Keratinocyte (primary cell): ENCODE results near the gene LIPJ. TPM values are rescaled to one million over a fixed set of nuclear protein-coding genes. Genes with fewer than 3 reads are reported as not detected.

Experiments used
- DNase-seq: peaks from one replicate; pipeline ENCODE4 v3.0.0-alpha.2; 2011; ENCODE audit warnings: low read depth, missing footprints, low spot score
- FAIRE-seq: peaks from 2 replicates; lab custom pipeline; 2011; peaks lifted over from hg19 to GRCh38; lab: Jason Lieb, UNC
- H2AFZ ChIP-seq: 2 replicates; pipeline ENCODE4 v1.6.0; 2012; ENCODE audit warnings: low read length, control low read depth, inconsistent platforms; ENCODE audit not compliant: control insufficient read depth
- H3K27ac ChIP-seq: 2 replicates; pipeline ENCODE4 v1.5.1; 2011; ENCODE audit warnings: low read length; ENCODE audit not compliant: control insufficient read depth, insufficient read depth
- H3K27me3 ChIP-seq: 3 replicates; pipeline ENCODE4 v1.6.0; 2011; ENCODE audit warnings: low read length; ENCODE audit not compliant: control insufficient read depth, insufficient read depth; ENCODE audit errors: extremely low read depth
- H3K36me3 ChIP-seq, 2 experiments: 2 replicates in 1 of 2; 3 replicates in 1 of 2; pipeline ENCODE4 v1.5.1; 2011; ENCODE audit warnings: low read length in 2 of 2, mild to moderate bottlenecking in 1 of 2; ENCODE audit not compliant: control insufficient read depth in 2 of 2, insufficient read depth in 2 of 2; ENCODE audit errors: extremely low read depth in 1 of 2
- H3K4me1 ChIP-seq: 3 replicates; pipeline ENCODE4 v1.5.1; 2011; ENCODE audit warnings: low read length; ENCODE audit not compliant: control insufficient read depth, insufficient read depth; ENCODE audit errors: extremely low read depth
- H3K4me2 ChIP-seq: 3 replicates; pipeline ENCODE4 v1.6.0; 2011; ENCODE audit warnings: low read depth, low read length; ENCODE audit not compliant: control insufficient read depth, insufficient read depth; ENCODE audit errors: extremely low read depth
- H3K4me3 ChIP-seq, 3 experiments: fragments of 200-600 bp in 1 of 3; sonication (generic) in 1 of 3; 2 replicates in 2 of 3; 3 replicates in 1 of 3; pipeline ENCODE4 v1.5.1; 2011 to 2016; ENCODE audit warnings: low read length in 3 of 3, mild to moderate bottlenecking in 3 of 3, control low read depth in 2 of 3, inconsistent platforms in 1 of 3, low read depth in 1 of 3, mixed read lengths in 1 of 3, mixed run types in 1 of 3, moderate library complexity in 1 of 3; ENCODE audit not compliant: control insufficient read depth in 2 of 3, insufficient read depth in 2 of 3; ENCODE audit errors: extremely low read depth in 1 of 3
- H3K79me2 ChIP-seq: 2 replicates; pipeline ENCODE4 v1.6.0; 2012; ENCODE audit warnings: low read length; ENCODE audit not compliant: control insufficient read depth, insufficient read depth
- H3K9ac ChIP-seq: 3 replicates; pipeline ENCODE4 v1.6.0; 2011; ENCODE audit warnings: low read length; ENCODE audit not compliant: control insufficient read depth, insufficient read depth; ENCODE audit errors: extremely low read depth
- H3K9me1 ChIP-seq: 3 replicates; pipeline ENCODE4 v1.6.0; 2011; ENCODE audit warnings: low read length; ENCODE audit not compliant: control insufficient read depth, insufficient read depth; ENCODE audit errors: extremely low read depth
- H3K9me3 ChIP-seq: 2 replicates; pipeline ENCODE4 v1.5.1; 2012; ENCODE audit warnings: low read depth, low read length; ENCODE audit not compliant: control insufficient read depth
- H4K20me1 ChIP-seq: 3 replicates; pipeline ENCODE4 v1.6.0; 2011; ENCODE audit warnings: low read length; ENCODE audit not compliant: control insufficient read depth, insufficient read depth; ENCODE audit errors: extremely low read depth
- EZH2 ChIP-seq: IDR thresholded peaks from one replicate; pipeline ENCODE4 v1.6.1; 2012; ENCODE audit warnings: inconsistent platforms, mild to moderate bottlenecking, low read length, moderate library complexity
- dilution Hi-C: fragments of 300-500 bp; cut with MboI; formaldehyde crosslinking; loops from one replicate; pipeline ENCODE4 v1.7.0; 2020; ENCODE audit warnings: low sequenced_read_pairs; ENCODE audit not compliant: extremely low pct_ligation_motif_present
- polyA plus RNA-seq, 5 experiments: library from polyadenylated mRNA; depleted of rRNA in 3 of 5; stranded (reverse) in 3 of 5; stranded (forward) in 1 of 5; unstranded in 1 of 5; fragments of >200 nt; gene quantifications; 1 replicate in 1 of 5; 2 replicates in 3 of 5; 3 replicates in 1 of 5; pipeline versions ENCODE4 v1.2.1 to v1.2.3, GENCODE V29; 2011 to 2012; ENCODE audit warnings: missing spikeins in 2 of 5, low read depth in 1 of 5, low replicate concordance in 1 of 5
- small RNA-seq, 3 experiments: library from RNA; depleted of rRNA; stranded (forward); fragments of <200 nt; gene quantifications; one replicate each; pipeline ENCODE3, GENCODE V24; 2012; ENCODE audit warnings: low read depth in 3 of 3, low replicate concordance in 1 of 3; ENCODE audit not compliant: insufficient read length in 3 of 3
- TF ChIP-seq, protein P1 (sequence below), 3 experiments: IDR thresholded peaks in 1 of 3; conservative IDR thresholded peaks in 1 of 3; optimal IDR thresholded peaks in 1 of 3; 2 replicates in 2 of 3; 3 replicates in 1 of 3; pipeline versions ENCODE3 to v1.5.1; 2011; ENCODE audit warnings: low read length in 3 of 3, mild to moderate bottlenecking in 3 of 3, moderate library complexity in 2 of 3, control low read depth in 1 of 3, inconsistent platforms in 1 of 3; ENCODE audit not compliant: insufficient read depth in 2 of 3; ENCODE audit errors: extremely low read depth in 1 of 3

LIPJ gene
- polyA plus RNA-seq, 1 donor (not counting 4 experiments of a cell fraction or from before 2014, with no cell fraction given) = 0.03 TPM

DNA sequence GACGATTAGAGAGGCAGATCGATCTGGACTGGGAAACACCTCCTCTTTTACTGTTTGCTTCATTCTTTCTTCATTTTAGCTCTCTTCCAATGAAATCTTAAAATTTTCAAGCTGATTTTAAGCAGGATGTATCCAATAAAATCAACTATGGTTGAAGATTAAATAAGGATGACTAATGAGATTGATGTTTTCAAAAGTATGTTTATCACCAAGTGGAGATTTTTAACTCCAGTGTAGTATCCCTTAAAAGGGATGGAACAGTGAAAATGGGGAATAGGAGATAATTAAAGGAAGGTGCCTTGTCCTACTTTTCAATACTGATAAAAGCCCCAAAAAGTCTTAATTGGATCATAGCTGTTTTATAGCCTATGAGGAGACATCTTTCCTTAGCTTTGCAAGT is 66.1 kb downstream of the LIPJ start:
- no peak overlapping the region for H3K27ac ChIP-seq
- no peaks in the 10 kb centered on the region for H4K20me1 ChIP-seq
- H3K27me3 ChIP-seq = no peaks in the 10 kb centered on the region
- no peaks in the 10 kb centered on the region for H3K79me2 ChIP-seq
- TF ChIP-seq EZH2 = no peak
- TF ChIP-seq, protein P1, sequence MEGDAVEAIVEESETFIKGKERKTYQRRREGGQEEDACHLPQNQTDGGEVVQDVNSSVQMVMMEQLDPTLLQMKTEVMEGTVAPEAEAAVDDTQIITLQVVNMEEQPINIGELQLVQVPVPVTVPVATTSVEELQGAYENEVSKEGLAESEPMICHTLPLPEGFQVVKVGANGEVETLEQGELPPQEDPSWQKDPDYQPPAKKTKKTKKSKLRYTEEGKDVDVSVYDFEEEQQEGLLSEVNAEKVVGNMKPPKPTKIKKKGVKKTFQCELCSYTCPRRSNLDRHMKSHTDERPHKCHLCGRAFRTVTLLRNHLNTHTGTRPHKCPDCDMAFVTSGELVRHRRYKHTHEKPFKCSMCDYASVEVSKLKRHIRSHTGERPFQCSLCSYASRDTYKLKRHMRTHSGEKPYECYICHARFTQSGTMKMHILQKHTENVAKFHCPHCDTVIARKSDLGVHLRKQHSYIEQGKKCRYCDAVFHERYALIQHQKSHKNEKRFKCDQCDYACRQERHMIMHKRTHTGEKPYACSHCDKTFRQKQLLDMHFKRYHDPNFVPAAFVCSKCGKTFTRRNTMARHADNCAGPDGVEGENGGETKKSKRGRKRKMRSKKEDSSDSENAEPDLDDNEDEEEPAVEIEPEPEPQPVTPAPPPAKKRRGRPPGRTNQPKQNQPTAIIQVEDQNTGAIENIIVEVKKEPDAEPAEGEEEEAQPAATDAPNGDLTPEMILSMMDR (optimal IDR thresholded peaks at IDR 0.05 in 1 of 3, IDR thresholded peaks at IDR 0.05 in 1 of 3, conservative IDR thresholded peaks at IDR 0.05 in 1 of 3; ENCODE audit: extremely low read depth in 1 of 3, insufficient read depth in 2 of 3, low read length in 3 of 3) = no peak
- no peak overlapping the region for H3K4me3 ChIP-seq
- no peak overlapping the region for H3K4me2 ChIP-seq
- peaks cover 9% of the 10 kb centered on the region for H3K4me1 ChIP-seq
- no peak overlapping the region for H3K9ac ChIP-seq
- DNase-seq (no peak), FAIRE-seq (no peak)
- no peaks in the 10 kb centered on the region for H3K36me3 ChIP-seq
- H3K9me3 ChIP-seq = no peaks in the 10 kb centered on the region
- no peak overlapping the region for H2AFZ ChIP-seq
- dilution Hi-C loops = no loop called here
- H3K9me1 ChIP-seq = no peaks in the 10 kb centered on the region

Small RNA genes within 50 kb of the gene (small RNA-seq; reads per million reads assigned to genes)
- 0 reads per million in 3 experiments for gene RF00019

Other genes with a start within 250 kb of the LIPJ start
- 6.8 to 10.5 TPM (median 7.1 TPM) in 3 replicates for gene RNLS, start 3.4 kb upstream of the LIPJ start, polyA plus RNA-seq
- gene LIPF, start 77.7 kb downstream of the LIPJ start, polyA plus RNA-seq = not detected in 3 replicates
- 0.23 to 1.3 TPM (median 0.56 TPM) in 3 replicates for gene LIPK, start 119.5 kb downstream of the LIPJ start, polyA plus RNA-seq
- 0.20 to 0.30 TPM in 2 of 3 replicates, not detected in the other for gene LIPN, start 173.3 kb downstream of the LIPJ start, polyA plus RNA-seq
- gene LIPM, start 216.0 kb downstream of the LIPJ start, polyA plus RNA-seq = 0.10 to 0.67 TPM (median 0.44 TPM) in 3 replicates